T-helper 17 cell (primary cell): ENCODE data around the gene JAK1. TPM values are rescaled to one million over a fixed set of nuclear protein-coding genes. Genes with fewer than 3 reads are reported as not detected.
A peak's percentile ranks its signal among the peaks of the same experiment; 100 is the strongest.

Experiments
- ATAC-seq: fragments of 150-1000 bp; cut with Tn5 transposase; 2 replicates; pipeline ENCODE4 v1.10.0; 2021; ENCODE audit warnings: mild to moderate bottlenecking, moderate library complexity
- DNase-seq, 3 donors: peaks; one replicate each; pipeline versions ENCODE4 v3.0.0 to v3.0.0-alpha.2; 2020 to 2021
- H3K9me3 ChIP-seq: one replicate; pipeline ENCODE4 v1.7.0; 2013; ENCODE audit warnings: low read length, mild to moderate bottlenecking; ENCODE audit not compliant: control insufficient read depth, poor library complexity, severe bottlenecking
- H3K27ac Mint-ChIP-seq: one replicate; pipeline ENCODE4 v1.8.0; 2022; ENCODE audit warnings: mild to moderate bottlenecking, moderate library complexity, mixed read lengths
- H3K27me3 Mint-ChIP-seq: one replicate; pipeline ENCODE4 v1.8.0; 2022; ENCODE audit warnings: mixed read lengths
- H3K36me3 Mint-ChIP-seq: one replicate; pipeline ENCODE4 v1.8.0; 2022; ENCODE audit warnings: low read depth, mixed read lengths
- H3K4me1 Mint-ChIP-seq: one replicate; pipeline ENCODE4 v1.8.0; 2022; ENCODE audit warnings: mild to moderate bottlenecking, mixed read lengths
- H3K4me3 Mint-ChIP-seq: one replicate; pipeline ENCODE4 v1.8.0; 2022; ENCODE audit warnings: mild to moderate bottlenecking, moderate library complexity, mixed read lengths
- total RNA-seq, 4 donors: library from RNA in 2 of 4; stranded (reverse) in 2 of 4; gene quantifications; one replicate each; pipeline ENCODE4 v1.2.3 and lab custom pipeline; 2022 to 2026

JAK1 gene
- total RNA-seq, 2 donors from 2014 or later = 246 to 317 TPM

GRCh38 chr1:64865105-64865757 is 101.1 kb downstream of the JAK1 start:
- H3K4me1 Mint-ChIP-seq = peaks cover 34% of the 10 kb centered on the region
- ATAC-seq = no peak
- H3K27ac Mint-ChIP-seq = peak overlapping the region; percentile 83
- no peak for DNase-seq
- no peaks in the 10 kb centered on the region for H3K9me3 ChIP-seq
- H3K27me3 Mint-ChIP-seq = no peaks in the 10 kb centered on the region
- peak overlapping the region; percentile 64 for H3K4me3 Mint-ChIP-seq
- peaks cover 11% of the 10 kb centered on the region for H3K36me3 Mint-ChIP-seq

GRCh38 chr1:64864018-64864940 is 102.1 kb downstream of the JAK1 start:
- peak in 1 of 3 donors; percentile 20 for DNase-seq
- peak overlapping the region; percentile 64 for H3K4me3 Mint-ChIP-seq
- no peaks in the 10 kb centered on the region for H3K27me3 Mint-ChIP-seq
- peak; percentile 82 for ATAC-seq
- H3K9me3 ChIP-seq = no peaks in the 10 kb centered on the region
- H3K36me3 Mint-ChIP-seq = peaks cover 14% of the 10 kb centered on the region
- H3K4me1 Mint-ChIP-seq = peaks cover 37% of the 10 kb centered on the region
- H3K27ac Mint-ChIP-seq = peak overlapping the region; percentile 83

GRCh38 chr1:64861611-64862010 is 104.7 kb downstream of the JAK1 start:
- ATAC-seq (no peak), DNase-seq (no peak)
- Mint-ChIP-seq H3K27ac (peak overlapping the region; percentile 92), H3K36me3 (peaks cover 21% of the 10 kb centered on the region), H3K4me3 (no peak overlapping the region), H3K27me3 (no peaks in the 10 kb centered on the region), H3K4me1 (peaks cover 33% of the 10 kb centered on the region)
- no peaks in the 10 kb centered on the region for H3K9me3 ChIP-seq

DNA sequence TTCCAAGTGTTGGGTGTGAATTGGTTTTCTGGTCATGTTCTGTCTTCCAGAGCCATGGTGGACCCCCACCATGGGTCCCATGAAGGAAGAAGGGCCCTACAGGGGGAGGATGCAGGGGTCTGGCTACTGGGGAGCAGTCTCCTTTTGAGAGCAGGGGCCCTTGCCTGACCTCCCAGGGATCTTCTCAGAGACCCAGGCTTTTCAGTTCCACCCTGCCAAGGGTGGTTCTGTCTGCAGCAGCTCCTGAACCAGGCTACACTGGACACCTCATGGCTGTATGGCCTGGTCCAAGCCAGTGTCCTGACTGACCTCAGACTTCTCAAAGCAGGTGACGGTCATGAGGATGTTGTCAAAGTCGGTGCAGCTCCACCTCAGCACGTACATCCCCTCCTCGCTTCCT is 109.0 kb downstream of the JAK1 start:
- Mint-ChIP-seq H3K4me1 (peaks cover 17% of the 10 kb centered on the region), H3K27me3 (no peaks in the 10 kb centered on the region), H3K36me3 (peaks cover 23% of the 10 kb centered on the region), H3K4me3 (no peak overlapping the region), H3K27ac (peak overlapping the region; percentile 51)
- DNase-seq = no peak
- ATAC-seq = no peak
- H3K9me3 ChIP-seq = no peaks in the 10 kb centered on the region

DNA sequence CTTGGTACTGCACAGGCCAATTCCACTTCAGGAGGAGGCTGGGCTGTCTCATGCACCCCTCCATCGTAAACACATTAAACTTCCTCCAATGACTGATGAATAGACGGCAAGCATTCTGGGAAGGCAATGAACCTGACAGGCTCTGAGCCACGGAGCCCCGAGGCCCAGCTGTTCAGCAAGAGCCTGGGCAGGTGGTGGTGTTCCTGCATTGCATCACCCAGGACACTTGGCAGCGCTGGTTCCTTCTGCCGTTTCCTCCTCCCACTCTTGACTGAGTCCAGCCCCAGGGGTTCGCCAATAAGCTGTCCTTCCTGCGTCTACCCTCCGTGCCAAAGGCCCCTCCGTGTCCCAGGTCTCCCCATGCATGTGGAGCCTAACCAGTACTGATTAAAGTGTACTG is 109.8 kb downstream of the JAK1 start:
- ATAC-seq = no peak
- Mint-ChIP-seq H3K4me1 (peaks cover 17% of the 10 kb centered on the region), H3K36me3 (peaks cover 23% of the 10 kb centered on the region), H3K27me3 (no peaks in the 10 kb centered on the region), H3K27ac (peak overlapping the region; percentile 83), H3K4me3 (peak overlapping the region; percentile 50)
- H3K9me3 ChIP-seq = no peaks in the 10 kb centered on the region
- no peak for DNase-seq

GRCh38 chr1:64855557-64855956 is 110.8 kb downstream of the JAK1 start:
- Mint-ChIP-seq H3K36me3 (peaks cover 18% of the 10 kb centered on the region), H3K4me3 (peak overlapping the region; percentile 15), H3K27ac (peak overlapping the region; percentile 83), H3K4me1 (peaks cover 10% of the 10 kb centered on the region), H3K27me3 (no peaks in the 10 kb centered on the region)
- ATAC-seq = no peak
- no peak for DNase-seq
- no peaks in the 10 kb centered on the region for H3K9me3 ChIP-seq

DNA sequence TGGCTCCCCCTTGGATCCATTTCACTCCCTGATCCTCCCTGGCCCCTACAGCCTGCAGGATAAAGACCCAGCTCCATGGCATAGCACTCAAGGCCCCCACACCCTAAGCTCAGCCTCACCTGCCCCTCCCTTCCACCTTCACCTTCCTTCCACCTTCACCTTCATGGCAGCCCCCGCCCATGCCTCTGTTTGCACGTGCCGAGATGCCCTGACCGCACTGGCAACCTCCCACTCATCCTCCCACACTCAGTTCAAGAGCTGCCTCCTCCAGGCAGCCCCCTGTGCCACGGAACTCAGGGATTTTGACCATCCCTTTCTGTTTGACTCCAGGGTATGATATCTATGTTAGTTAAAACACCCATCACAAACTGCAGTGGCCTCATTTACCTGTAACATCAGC is 111.7 kb downstream of the JAK1 start:
- H3K27ac Mint-ChIP-seq = peak overlapping the region; percentile 83
- ATAC-seq (no peak), DNase-seq (no peak)
- no peaks in the 10 kb centered on the region for H3K27me3 Mint-ChIP-seq
- peaks cover 18% of the 10 kb centered on the region for H3K36me3 Mint-ChIP-seq
- H3K4me3 Mint-ChIP-seq = peak overlapping the region; percentile 56
- peaks cover 8% of the 10 kb centered on the region for H3K4me1 Mint-ChIP-seq
- no peaks in the 10 kb centered on the region for H3K9me3 ChIP-seq

DNA sequence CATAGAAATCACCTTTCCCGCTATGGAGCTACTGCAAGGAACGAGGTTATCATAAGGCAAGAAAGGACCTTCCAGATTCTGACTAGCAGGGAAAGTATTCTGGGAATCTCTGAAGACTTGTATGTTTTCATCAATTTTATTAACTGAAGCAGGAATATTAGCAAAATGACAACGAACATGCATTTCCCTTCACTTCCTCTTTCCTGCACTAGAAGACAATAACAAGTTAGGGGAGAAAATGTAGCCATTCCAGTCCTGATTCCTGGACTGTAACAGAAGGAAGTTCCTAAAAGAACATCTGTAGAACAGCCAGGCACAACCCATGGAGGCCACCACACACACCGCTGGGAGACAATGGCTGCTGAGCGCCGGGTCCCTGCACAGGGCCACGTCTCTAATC is 114.7 kb downstream of the JAK1 start:
- Mint-ChIP-seq H3K27ac (peak overlapping the region; percentile 89), H3K4me3 (peak overlapping the region; percentile 59), H3K4me1 (peaks cover 3% of the 10 kb centered on the region), H3K27me3 (no peaks in the 10 kb centered on the region), H3K36me3 (peaks cover 7% of the 10 kb centered on the region)
- no peak for DNase-seq
- H3K9me3 ChIP-seq = no peaks in the 10 kb centered on the region
- no peak for ATAC-seq

GRCh38 chr1:64850846-64851245 is 115.5 kb downstream of the JAK1 start:
- ATAC-seq (no peak), DNase-seq (no peak)
- Mint-ChIP-seq H3K4me3 (no peak overlapping the region), H3K27me3 (no peaks in the 10 kb centered on the region), H3K27ac (peak overlapping the region; percentile 89), H3K36me3 (peaks cover 7% of the 10 kb centered on the region), H3K4me1 (peaks cover 8% of the 10 kb centered on the region)
- no peaks in the 10 kb centered on the region for H3K9me3 ChIP-seq

GRCh38 chr1:64849942-64850341 is 116.4 kb downstream of the JAK1 start:
- peaks cover 7% of the 10 kb centered on the region for H3K36me3 Mint-ChIP-seq

DNA sequence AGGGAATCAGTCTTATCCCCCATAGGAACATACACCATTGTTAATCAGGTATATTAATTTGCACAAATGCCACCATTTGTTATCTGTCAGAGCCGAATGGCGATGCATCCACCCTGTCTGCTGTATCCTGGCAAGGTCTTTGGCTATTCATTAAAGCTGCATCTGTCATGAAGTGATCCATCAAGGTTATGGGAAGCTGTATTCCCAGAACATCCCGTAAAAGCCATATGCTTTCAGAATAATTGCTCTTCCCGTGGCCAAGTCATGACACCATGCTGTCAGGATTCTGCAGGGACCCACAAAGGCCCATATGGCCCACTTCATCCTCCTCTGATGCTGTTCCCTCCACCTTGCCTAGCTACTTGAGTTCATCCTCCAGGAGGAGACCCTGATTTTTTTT is 117.5 kb downstream of the JAK1 start:
- DNase-seq (no peak), ATAC-seq (no peak)
- H3K36me3 Mint-ChIP-seq = peaks cover 4% of the 10 kb centered on the region
- no peaks in the 10 kb centered on the region for H3K27me3 Mint-ChIP-seq
- peak overlapping the region; percentile 89 for H3K27ac Mint-ChIP-seq
- no peaks in the 10 kb centered on the region for H3K9me3 ChIP-seq
- H3K4me3 Mint-ChIP-seq = no peak overlapping the region
- peaks cover 7% of the 10 kb centered on the region for H3K4me1 Mint-ChIP-seq

More at GRCh38 chr1:64849942-64850341, 116.4 kb downstream of the JAK1 start:
- no peak for DNase-seq
- H3K27me3 Mint-ChIP-seq = no peaks in the 10 kb centered on the region
- H3K27ac Mint-ChIP-seq = peak overlapping the region; percentile 89
- H3K4me3 Mint-ChIP-seq = no peak overlapping the region
- H3K4me1 Mint-ChIP-seq = peaks cover 7% of the 10 kb centered on the region
- no peak for ATAC-seq
- no peaks in the 10 kb centered on the region for H3K9me3 ChIP-seq

DNA sequence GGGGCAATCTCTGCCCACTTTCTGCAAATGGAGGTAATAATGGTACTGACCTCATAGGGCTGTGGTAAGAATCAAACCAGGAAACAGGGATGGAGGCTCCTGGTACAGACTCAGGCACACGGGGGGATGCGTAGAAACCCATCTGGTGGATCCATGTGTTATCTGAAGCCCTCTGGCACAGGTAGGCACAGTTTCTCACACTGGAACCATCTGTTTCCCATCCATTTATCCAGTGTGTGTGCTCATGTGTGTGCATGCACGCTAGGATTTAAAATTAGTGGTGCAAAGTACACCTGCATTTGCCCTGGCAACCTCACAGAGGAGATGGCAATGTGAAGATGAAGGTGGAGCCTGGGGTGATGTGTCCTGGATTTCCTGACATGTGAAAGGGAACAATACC is 118.2 kb downstream of the JAK1 start:
- H3K27me3 Mint-ChIP-seq = no peaks in the 10 kb centered on the region
- H3K4me1 Mint-ChIP-seq = peaks cover 7% of the 10 kb centered on the region
- peaks cover 4% of the 10 kb centered on the region for H3K36me3 Mint-ChIP-seq

DNA sequence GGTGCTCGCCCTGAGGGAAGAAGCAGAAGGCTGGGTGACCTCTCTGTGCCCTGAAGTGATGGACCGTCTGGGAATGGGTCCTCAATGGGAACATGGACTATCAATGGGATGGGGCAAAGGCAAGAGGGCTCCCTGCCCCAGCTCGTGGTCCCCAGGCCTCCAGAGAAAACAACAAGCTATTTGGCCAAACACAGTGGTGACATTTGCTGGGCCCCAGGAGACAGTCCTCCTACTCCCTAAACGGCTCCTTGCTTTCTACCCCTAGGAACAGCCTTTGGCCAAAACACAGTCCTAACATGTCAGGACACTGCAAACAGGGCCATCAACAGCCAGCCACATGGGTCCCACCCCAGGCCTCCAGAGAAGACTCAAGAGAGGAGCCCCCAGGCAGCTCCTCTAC is 118.7 kb downstream of the JAK1 start:
- H3K27ac Mint-ChIP-seq = peak overlapping the region; percentile 43
- peaks cover 4% of the 10 kb centered on the region for H3K36me3 Mint-ChIP-seq

More for the DNA sequence above, 118.2 kb downstream of the JAK1 start:
- Mint-ChIP-seq H3K4me3 (no peak overlapping the region), H3K27ac (peak overlapping the region; percentile 43)
- no peak for DNase-seq
- H3K9me3 ChIP-seq = no peaks in the 10 kb centered on the region
- no peak for ATAC-seq

More for the DNA sequence above, 118.7 kb downstream of the JAK1 start:
- no peaks in the 10 kb centered on the region for H3K9me3 ChIP-seq
- no peak for DNase-seq
- peaks cover 7% of the 10 kb centered on the region for H3K4me1 Mint-ChIP-seq
- no peaks in the 10 kb centered on the region for H3K27me3 Mint-ChIP-seq
- H3K4me3 Mint-ChIP-seq = peak overlapping the region; percentile 25
- ATAC-seq = no peak
